HEK293 (cell line): ENCODE data around the gene GLIS1.

Experiments used
- CTCF ChIA-PET: fragments of 350-600 bp; formaldehyde crosslinking; extraction: SDS; loops from one replicate; lab custom pipeline; 2021; ENCODE audit warnings: antibody characterized with exemption; lab: Yijun Ruan, JAX
- POLR2A ChIA-PET: fragments of 300-600 bp; formaldehyde crosslinking; extraction: SDS; loops from one replicate; lab custom pipeline; 2020; ENCODE audit warnings: antibody characterized with exemption, inconsistent platforms; lab: Yijun Ruan, JAX
- H3K27ac ChIP-seq: fragments of 200-500 bp; sonication (Bioruptor generic); 2 replicates; pipeline ENCODE4 v1.5.1; 2014; ENCODE audit warnings: low read depth, low read length, control low read depth, inconsistent platforms; ENCODE audit errors: extremely low read depth
- H3K36me3 ChIP-seq, 2 experiments: fragments of 200-500 bp in 1 of 2; sonication (Bioruptor generic) in 1 of 2; 1 replicate in 1 of 2; 2 replicates in 1 of 2; pipeline ENCODE4 v1.5.1; 2014 to 2017; ENCODE audit warnings: inconsistent platforms in 2 of 2, low read length in 2 of 2; ENCODE audit not compliant: control insufficient read depth in 2 of 2, insufficient read depth in 1 of 2
- H3K4me1 ChIP-seq: fragments of 200-500 bp; sonication (Bioruptor generic); 2 replicates; pipeline ENCODE4 v1.5.1; 2014; ENCODE audit warnings: mild to moderate bottlenecking, low read length, inconsistent platforms; ENCODE audit not compliant: control insufficient read depth, insufficient read depth
- H3K4me3 ChIP-seq: 2 replicates; pipeline ENCODE4 v1.5.1; 2011; ENCODE audit warnings: low read depth, mild to moderate bottlenecking, control low read depth, low read length, moderate library complexity
- H3K9me3 ChIP-seq: fragments of 200-500 bp; sonication (Bioruptor generic); 2 replicates; pipeline ENCODE4 v1.5.1; 2014; ENCODE audit warnings: low read depth, low read length, inconsistent platforms; ENCODE audit not compliant: control insufficient read depth, insufficient read depth
- GLI4 ChIP-seq: fragments of 450-650 bp; formaldehyde crosslinking; IDR thresholded peaks from 2 replicates; pipeline ENCODE4 v1.5.1; 2016; ENCODE audit warnings: missing biosample characterization, missing genetic modification characterization
- HOXC10 ChIP-seq: sonication (generic); formaldehyde crosslinking; IDR thresholded peaks from 2 replicates; pipeline ENCODE4 v1.8.1; 2023; ENCODE audit warnings: mild to moderate bottlenecking, missing genetic modification reagents
- HOXD13 ChIP-seq: sonication (generic); formaldehyde crosslinking; IDR thresholded peaks from 2 replicates; pipeline ENCODE4 v1.8.0; 2022; ENCODE audit warnings: missing genetic modification reagents, borderline replicate concordance
- MEIS1 ChIP-seq: sonication (generic); formaldehyde crosslinking; IDR thresholded peaks from 2 replicates; pipeline ENCODE4 v1.8.1; 2022; ENCODE audit warnings: missing genetic modification reagents, mild to moderate bottlenecking, borderline replicate concordance
- OVOL3 ChIP-seq: fragments of 450-650 bp; formaldehyde crosslinking; IDR thresholded peaks from 2 replicates; pipeline ENCODE4 v1.5.1; 2016; ENCODE audit warnings: missing biosample characterization, missing genetic modification characterization
- SETDB1 ChIP-seq: IDR thresholded peaks from one replicate; pipeline ENCODE4 v1.6.1; 2017; ENCODE audit warnings: mild to moderate bottlenecking, low read length, moderate library complexity, mixed read lengths; ENCODE audit not compliant: insufficient read length
- YY1 ChIP-seq: fragments of 450-650 bp; formaldehyde crosslinking; IDR thresholded peaks from 2 replicates; pipeline ENCODE4 v1.5.1; 2018; ENCODE audit warnings: missing biosample characterization, missing genetic modification characterization
- ZBTB7A ChIP-seq: fragments of 450-650 bp; formaldehyde crosslinking; IDR thresholded peaks from 2 replicates; pipeline ENCODE4 v1.5.1; 2016; ENCODE audit warnings: low read depth, missing biosample characterization, missing genetic modification characterization
- ZFHX2 ChIP-seq: fragments of 450-650 bp; formaldehyde crosslinking; conservative IDR thresholded peaks from 2 replicates; pipeline ENCODE4 v1.5.1; 2016; ENCODE audit warnings: missing biosample characterization, missing genetic modification characterization
- ZNF121 ChIP-seq: fragments of 450-650 bp; formaldehyde crosslinking; IDR thresholded peaks from 2 replicates; pipeline ENCODE4 v1.5.1; 2016; ENCODE audit warnings: missing biosample characterization, missing genetic modification characterization
- ZNF155 ChIP-seq: fragments of 450-650 bp; formaldehyde crosslinking; IDR thresholded peaks from 2 replicates; pipeline ENCODE4 v1.5.1; 2016; ENCODE audit warnings: missing biosample characterization, missing genetic modification characterization
- ZNF184 ChIP-seq: fragments of 450-650 bp; IDR thresholded peaks from 2 replicates; pipeline ENCODE4 v1.5.1; 2018; ENCODE audit warnings: missing biosample characterization, mild to moderate bottlenecking, missing genetic modification characterization
- ZNF354C ChIP-seq: fragments of 450-650 bp; formaldehyde crosslinking; IDR thresholded peaks from 2 replicates; pipeline ENCODE4 v1.5.1; 2016; ENCODE audit warnings: missing biosample characterization, missing genetic modification characterization, low read depth, borderline replicate concordance
- ZNF366 ChIP-seq: fragments of 450-650 bp; formaldehyde crosslinking; conservative IDR thresholded peaks from 2 replicates; pipeline ENCODE4 v1.5.1; 2016; ENCODE audit warnings: missing biosample characterization, missing genetic modification characterization
- ZNF549 ChIP-seq: fragments of 450-650 bp; IDR thresholded peaks from 2 replicates; pipeline ENCODE4 v1.5.1; 2018; ENCODE audit warnings: missing biosample characterization, missing genetic modification characterization, mild to moderate bottlenecking, inconsistent platforms, moderate library complexity
- ZNF596 ChIP-seq: fragments of 450-650 bp; IDR thresholded peaks from 2 replicates; pipeline ENCODE4 v1.5.0; 2018; ENCODE audit warnings: missing biosample characterization, mild to moderate bottlenecking, missing genetic modification characterization, moderate library complexity
- ZNF629 ChIP-seq: fragments of 450-650 bp; formaldehyde crosslinking; IDR thresholded peaks from 2 replicates; pipeline ENCODE4 v1.5.1; 2017; ENCODE audit warnings: missing biosample characterization, missing genetic modification characterization
- TF ChIP-seq, protein P1 (sequence below): fragments of 450-650 bp; formaldehyde crosslinking; IDR thresholded peaks from 2 replicates; pipeline ENCODE4 v1.5.1; 2017; ENCODE audit warnings: missing biosample characterization, missing genetic modification characterization
- TF ChIP-seq, protein P2 (sequence below): fragments of 450-650 bp; formaldehyde crosslinking; IDR thresholded peaks from 2 replicates; pipeline ENCODE4 v1.5.1; 2016; ENCODE audit warnings: missing biosample characterization, missing genetic modification characterization, borderline replicate concordance
- TF ChIP-seq, protein P3 (sequence below): fragments of 450-650 bp; formaldehyde crosslinking; conservative IDR thresholded peaks from 2 replicates; pipeline ENCODE4 v1.5.1; 2016; ENCODE audit warnings: low read depth, missing biosample characterization, missing genetic modification characterization
- TF ChIP-seq, protein P4 (sequence below): fragments of 450-650 bp; formaldehyde crosslinking; IDR thresholded peaks from 2 replicates; pipeline ENCODE4; 2016; ENCODE audit warnings: missing biosample characterization, missing genetic modification characterization

Gene GLIS1

DNA sequence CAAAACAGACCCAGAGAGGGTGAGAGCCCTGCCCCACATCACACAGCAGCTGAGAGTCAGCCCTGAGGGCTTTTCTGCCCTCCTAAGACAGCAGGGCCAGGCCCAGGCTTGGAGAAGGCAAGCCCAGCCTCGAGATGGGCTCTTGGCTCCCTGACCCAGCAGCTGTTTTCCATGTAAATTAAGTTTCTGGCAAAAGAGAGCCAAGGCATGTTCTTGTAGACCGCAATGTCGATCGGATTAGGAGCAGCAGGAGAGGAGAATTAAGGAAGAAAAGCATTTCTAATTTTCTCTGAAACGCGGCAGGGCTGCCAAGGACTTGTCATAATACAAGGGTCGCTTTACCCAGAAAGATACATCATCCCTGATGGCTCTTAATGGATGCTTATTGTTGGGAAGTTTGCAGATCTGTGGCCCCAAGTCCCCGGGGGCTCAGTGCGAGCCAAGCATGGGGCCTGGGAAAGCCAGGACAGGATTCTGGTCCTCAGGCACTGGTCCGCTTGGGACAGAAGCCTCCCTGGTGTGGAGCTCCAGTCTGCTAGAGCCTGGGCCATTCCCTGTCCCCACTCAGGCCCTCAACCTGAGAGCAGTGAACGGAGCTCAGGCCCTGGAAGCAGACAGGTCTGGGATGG lies 216.9 kb downstream of the GLIS1 start:
- no peaks in the 10 kb centered on the region for H3K36me3 ChIP-seq
- no peak for TF ChIP-seq SETDB1
- no peak for TF ChIP-seq ZNF155 (tag by site-specific recombination)
- TF ChIP-seq, protein P1, sequence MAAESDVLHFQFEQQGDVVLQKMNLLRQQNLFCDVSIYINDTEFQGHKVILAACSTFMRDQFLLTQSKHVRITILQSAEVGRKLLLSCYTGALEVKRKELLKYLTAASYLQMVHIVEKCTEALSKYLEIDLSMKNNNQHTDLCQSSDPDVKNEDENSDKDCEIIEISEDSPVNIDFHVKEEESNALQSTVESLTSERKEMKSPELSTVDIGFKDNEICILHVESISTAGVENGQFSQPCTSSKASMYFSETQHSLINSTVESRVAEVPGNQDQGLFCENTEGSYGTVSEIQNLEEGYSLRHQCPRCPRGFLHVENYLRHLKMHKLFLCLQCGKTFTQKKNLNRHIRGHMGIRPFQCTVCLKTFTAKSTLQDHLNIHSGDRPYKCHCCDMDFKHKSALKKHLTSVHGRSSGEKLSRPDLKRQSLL (tag by site-specific recombination), result no peak
- ChIA-PET POLR2A (no interaction called here), CTCF (interaction anchor here (0.6 kb wide), 1 partner anchor 1374 kb away, joined by 3 read pairs; no protein-coding TSS in a partner anchor)
- H3K4me1 ChIP-seq, result 0 out of 2 replicates have a peak, but pooled peaks cover 2% of the 10 kb centered on the region
- no peak overlapping the region for H3K4me3 ChIP-seq
- no peak overlapping the region for H3K27ac ChIP-seq
- H3K9me3 ChIP-seq, result no peaks in the 10 kb centered on the region

DNA sequence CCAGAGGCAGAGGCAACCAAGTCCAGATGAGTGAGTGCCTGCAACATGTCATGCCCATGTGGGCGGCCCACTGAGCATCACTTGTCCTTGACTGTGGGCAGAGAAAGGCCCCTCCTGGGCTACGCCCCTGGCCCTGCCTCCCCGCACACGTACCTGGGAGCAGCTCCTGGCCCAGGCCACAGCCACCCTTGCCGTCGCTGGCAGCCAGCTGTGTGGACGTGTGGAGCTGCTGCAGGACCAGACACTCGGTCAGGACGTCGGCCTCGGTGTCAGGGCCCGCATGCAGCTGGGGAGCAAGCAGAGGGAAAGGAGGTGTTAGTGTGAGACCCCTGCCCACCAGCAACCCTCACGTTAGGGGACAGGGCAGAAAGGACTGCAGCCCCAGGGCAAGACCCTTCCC lies 218.5 kb downstream of the GLIS1 start:
- CTCF ChIA-PET, result interaction anchor here (0.6 to 1.8 kb wide), 3 partner anchors 10 to 33 kb away, joined by 3 to 5 read pairs (median 3); no protein-coding TSS in a partner anchor
- H3K9me3 ChIP-seq, result no peaks in the 10 kb centered on the region
- no peak overlapping the region for H3K4me3 ChIP-seq
- no peak for TF ChIP-seq ZNF549 (tag by site-specific recombination)
- TF ChIP-seq ZNF629 (tag by site-specific recombination), result no peak
- no peak for TF ChIP-seq ZBTB7A (tag by site-specific recombination)
- peak; percentile 21; the same call in 1 of the 2 replicates for TF ChIP-seq ZFHX2 (tag by site-specific recombination)
- TF ChIP-seq YY1 (tag by site-specific recombination), result no peak
- TF ChIP-seq ZNF366 (tag by site-specific recombination), result no peak
- no peak for TF ChIP-seq ZNF121 (tag by site-specific recombination)
- TF ChIP-seq, protein P2, sequence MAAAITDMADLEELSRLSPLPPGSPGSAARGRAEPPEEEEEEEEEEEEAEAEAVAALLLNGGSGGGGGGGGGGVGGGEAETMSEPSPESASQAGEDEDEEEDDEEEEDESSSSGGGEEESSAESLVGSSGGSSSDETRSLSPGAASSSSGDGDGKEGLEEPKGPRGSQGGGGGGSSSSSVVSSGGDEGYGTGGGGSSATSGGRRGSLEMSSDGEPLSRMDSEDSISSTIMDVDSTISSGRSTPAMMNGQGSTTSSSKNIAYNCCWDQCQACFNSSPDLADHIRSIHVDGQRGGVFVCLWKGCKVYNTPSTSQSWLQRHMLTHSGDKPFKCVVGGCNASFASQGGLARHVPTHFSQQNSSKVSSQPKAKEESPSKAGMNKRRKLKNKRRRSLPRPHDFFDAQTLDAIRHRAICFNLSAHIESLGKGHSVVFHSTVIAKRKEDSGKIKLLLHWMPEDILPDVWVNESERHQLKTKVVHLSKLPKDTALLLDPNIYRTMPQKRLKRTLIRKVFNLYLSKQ, result no peak
- TF ChIP-seq HOXD13 (CRISPR knock-in tag), result no peak
- TF ChIP-seq, all 188 proteins: peak for 1
- Histone ChIP-seq H3K27ac (no peak overlapping the region), H3K36me3 (no peaks in the 10 kb centered on the region), H3K4me1 (0 out of 2 replicates have a peak, but pooled peaks cover 2% of the 10 kb centered on the region)
- POLR2A ChIA-PET, result no interaction called here

DNA sequence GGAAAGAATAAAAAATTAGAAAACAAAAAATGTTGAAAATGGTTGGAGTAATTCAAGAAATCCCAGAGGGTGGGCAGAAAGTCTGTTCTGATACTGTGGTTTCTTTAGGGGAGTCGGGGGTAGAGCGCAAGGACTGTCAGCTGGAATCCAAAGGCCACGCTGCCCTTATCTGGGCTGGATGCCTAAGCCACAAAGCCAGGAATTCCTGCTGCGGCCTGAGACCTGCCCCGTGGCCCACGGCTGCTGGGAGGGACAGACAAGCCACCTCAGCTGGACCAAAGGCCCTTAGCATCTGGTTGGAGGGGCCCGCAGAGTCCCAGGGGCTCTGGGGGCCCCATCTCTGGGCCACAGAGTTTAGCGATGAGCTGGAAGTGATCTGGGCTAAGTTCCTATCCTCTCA lies 219.5 kb downstream of the GLIS1 start:
- ChIA-PET CTCF (interaction anchor here (1.0 to 1.8 kb wide), 2 partner anchors 9 to 22 kb away, joined by 3 to 5 read pairs; no protein-coding TSS in a partner anchor), POLR2A (no interaction called here)
- H3K27ac ChIP-seq, result no peak overlapping the region
- no peak overlapping the region for H3K4me3 ChIP-seq
- H3K36me3 ChIP-seq, result no peaks in the 10 kb centered on the region
- no peaks in the 10 kb centered on the region for H3K4me1 ChIP-seq
- H3K9me3 ChIP-seq, result no peaks in the 10 kb centered on the region
- TF ChIP-seq, protein P3, sequence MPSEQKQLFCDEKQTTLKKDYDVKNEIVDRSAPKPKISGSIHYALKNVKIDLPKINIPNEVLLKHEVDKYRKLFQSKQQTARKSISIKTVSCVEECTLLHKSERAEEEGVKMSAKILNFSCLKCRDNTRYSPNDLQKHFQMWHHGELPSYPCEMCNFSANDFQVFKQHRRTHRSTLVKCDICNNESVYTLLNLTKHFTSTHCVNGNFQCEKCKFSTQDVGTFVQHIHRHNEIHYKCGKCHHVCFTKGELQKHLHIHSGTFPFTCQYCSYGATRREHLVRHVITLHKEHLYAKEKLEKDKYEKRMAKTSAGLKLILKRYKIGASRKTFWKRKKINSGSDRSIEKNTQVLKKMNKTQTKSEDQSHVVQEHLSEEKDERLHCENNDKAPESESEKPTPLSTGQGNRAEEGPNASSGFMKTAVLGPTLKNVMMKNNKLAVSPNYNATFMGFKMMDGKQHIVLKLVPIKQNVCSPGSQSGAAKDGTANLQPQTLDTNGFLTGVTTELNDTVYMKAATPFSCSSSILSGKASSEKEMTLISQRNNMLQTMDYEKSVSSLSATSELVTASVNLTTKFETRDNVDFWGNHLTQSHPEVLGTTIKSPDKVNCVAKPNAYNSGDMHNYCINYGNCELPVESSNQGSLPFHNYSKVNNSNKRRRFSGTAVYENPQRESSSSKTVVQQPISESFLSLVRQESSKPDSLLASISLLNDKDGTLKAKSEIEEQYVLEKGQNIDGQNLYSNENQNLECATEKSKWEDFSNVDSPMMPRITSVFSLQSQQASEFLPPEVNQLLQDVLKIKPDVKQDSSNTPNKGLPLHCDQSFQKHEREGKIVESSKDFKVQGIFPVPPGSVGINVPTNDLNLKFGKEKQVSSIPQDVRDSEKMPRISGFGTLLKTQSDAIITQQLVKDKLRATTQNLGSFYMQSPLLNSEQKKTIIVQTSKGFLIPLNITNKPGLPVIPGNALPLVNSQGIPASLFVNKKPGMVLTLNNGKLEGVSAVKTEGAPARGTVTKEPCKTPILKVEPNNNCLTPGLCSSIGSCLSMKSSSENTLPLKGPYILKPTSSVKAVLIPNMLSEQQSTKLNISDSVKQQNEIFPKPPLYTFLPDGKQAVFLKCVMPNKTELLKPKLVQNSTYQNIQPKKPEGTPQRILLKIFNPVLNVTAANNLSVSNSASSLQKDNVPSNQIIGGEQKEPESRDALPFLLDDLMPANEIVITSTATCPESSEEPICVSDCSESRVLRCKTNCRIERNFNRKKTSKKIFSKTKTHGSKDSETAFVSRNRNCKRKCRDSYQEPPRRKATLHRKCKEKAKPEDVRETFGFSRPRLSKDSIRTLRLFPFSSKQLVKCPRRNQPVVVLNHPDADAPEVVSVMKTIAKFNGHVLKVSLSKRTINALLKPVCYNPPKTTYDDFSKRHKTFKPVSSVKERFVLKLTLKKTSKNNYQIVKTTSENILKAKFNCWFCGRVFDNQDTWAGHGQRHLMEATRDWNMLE (tag by site-specific recombination), result no peak
- TF ChIP-seq ZNF549 (tag by site-specific recombination), result no peak
- TF ChIP-seq, protein P4, sequence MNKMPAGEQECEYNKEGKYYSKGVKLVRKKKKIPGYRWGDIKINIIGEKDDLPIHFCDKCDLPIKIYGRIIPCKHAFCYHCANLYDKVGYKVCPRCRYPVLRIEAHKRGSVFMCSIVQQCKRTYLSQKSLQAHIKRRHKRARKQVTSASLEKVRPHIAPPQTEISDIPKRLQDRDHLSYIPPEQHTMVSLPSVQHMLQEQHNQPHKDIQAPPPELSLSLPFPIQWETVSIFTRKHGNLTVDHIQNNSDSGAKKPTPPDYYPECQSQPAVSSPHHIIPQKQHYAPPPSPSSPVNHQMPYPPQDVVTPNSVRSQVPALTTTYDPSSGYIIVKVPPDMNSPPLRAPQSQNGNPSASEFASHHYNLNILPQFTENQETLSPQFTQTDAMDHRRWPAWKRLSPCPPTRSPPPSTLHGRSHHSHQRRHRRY (tag by site-specific recombination), result no peak
- no peak for TF ChIP-seq OVOL3 (tag by site-specific recombination)
- no peak for TF ChIP-seq ZNF354C (tag by site-specific recombination)
- TF ChIP-seq ZNF184, result no peak
- no peak for TF ChIP-seq GLI4
- TF ChIP-seq MEIS1 (CRISPR knock-in tag), result no peak
- TF ChIP-seq ZNF596 (tag by site-specific recombination), result no peak
- no peak for TF ChIP-seq HOXC10
- no peak for TF ChIP-seq ZFHX2 (tag by site-specific recombination)
